Subcutaneous adipose tissue (tissue), 4 donors: ENCODE data around the gene GPR152. TPM values are rescaled to one million over a fixed set of nuclear protein-coding genes. Genes with fewer than 3 reads are reported as not detected.

Source experiments
- total RNA-seq, 4 donors: library from RNA; depleted of rRNA; stranded (reverse); fragments of >200 nt; gene quantifications; one replicate each; pipeline ENCODE4 v1.1.0, GENCODE V29; 2016
- TF ChIP-seq, protein P1 (sequence below): fragments of 450-650 bp; IDR thresholded peaks from one replicate; pipeline ENCODE4 v1.5.1; 2016; ENCODE audit warnings: low read depth, mild to moderate bottlenecking, control low read depth, antibody characterized with exemption, moderate library complexity

The GPR152 gene
- total RNA-seq, 4 donors from 2014 or later, result not detected

DNA sequence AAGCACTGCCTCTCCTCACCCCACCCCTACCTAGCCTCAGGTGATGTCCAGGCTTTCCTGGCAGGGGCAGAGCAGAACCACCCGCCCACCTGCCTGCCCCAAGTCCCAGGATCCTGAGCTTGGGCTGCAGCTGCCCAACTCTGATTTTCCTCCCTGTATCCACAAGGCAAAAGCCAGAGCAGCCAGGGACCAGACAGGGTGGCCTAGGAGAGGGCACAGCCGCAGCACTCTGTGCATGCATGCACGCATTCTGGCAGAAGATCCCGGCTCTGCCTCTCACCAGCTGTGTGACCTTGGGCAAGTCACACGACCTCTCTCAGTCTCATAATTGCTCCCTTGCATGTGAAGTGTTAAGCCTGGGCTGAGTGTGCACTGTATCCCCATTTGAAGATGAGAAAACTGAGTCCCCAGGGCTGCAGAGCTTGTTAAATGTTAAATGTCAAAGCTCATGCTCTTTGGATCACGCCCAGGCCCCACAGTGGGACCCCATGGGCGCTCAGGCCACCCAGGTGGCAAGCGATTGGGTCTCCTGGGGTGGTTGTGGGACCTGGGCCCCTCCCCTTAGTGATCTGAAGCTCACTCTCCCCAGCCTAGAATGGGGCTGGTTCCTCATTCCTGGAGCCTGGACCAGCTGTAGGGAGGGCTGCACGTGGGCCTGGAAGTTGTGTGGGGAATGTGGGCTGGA, 39.9 kb downstream of the GPR152 start:
- TF ChIP-seq, protein P1, sequence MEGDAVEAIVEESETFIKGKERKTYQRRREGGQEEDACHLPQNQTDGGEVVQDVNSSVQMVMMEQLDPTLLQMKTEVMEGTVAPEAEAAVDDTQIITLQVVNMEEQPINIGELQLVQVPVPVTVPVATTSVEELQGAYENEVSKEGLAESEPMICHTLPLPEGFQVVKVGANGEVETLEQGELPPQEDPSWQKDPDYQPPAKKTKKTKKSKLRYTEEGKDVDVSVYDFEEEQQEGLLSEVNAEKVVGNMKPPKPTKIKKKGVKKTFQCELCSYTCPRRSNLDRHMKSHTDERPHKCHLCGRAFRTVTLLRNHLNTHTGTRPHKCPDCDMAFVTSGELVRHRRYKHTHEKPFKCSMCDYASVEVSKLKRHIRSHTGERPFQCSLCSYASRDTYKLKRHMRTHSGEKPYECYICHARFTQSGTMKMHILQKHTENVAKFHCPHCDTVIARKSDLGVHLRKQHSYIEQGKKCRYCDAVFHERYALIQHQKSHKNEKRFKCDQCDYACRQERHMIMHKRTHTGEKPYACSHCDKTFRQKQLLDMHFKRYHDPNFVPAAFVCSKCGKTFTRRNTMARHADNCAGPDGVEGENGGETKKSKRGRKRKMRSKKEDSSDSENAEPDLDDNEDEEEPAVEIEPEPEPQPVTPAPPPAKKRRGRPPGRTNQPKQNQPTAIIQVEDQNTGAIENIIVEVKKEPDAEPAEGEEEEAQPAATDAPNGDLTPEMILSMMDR, result no peak

GRCh38 chr11:67411785-67412152, 40.8 kb downstream of the GPR152 start:
- TF ChIP-seq, protein P1, result no peak

- TF ChIP-seq, protein P1, result no peak
Observed at GRCh38 chr11:67410984-67411784, 41.3 kb downstream of the GPR152 start.

GRCh38 chr11:67410369-67410831, 42.1 kb downstream of the GPR152 start:
- TF ChIP-seq, protein P1, result no peak

GRCh38 chr11:67409781-67410368, 42.7 kb downstream of the GPR152 start:
- TF ChIP-seq, protein P1, result no peak

- TF ChIP-seq, protein P1, result no peak
Observed at GRCh38 chr11:67409261-67409666, 43.3 kb downstream of the GPR152 start.
